ENCODE results near the gene KCNMA1.

Gene KCNMA1

DNA sequence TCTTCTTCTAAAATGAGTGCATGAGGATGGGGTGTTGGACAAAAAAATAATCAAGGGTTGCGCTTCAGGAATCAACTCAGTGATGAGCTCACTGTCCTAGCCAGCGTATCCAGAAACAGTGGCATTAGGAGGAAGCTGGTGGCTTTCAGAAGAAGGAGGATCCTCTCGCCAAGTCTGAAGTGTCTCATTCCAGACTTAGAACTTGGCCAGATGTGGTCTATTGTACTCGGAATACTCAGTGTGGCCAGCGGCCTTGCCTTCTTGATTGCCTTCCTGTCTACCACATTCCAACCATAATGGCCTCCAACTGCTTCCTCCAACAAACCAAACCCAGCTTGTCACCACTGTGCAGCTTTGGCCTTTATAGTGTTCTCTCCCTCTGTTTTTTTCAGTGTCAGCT is 732.4 kb downstream of the KCNMA1 start:
- Histone ChIP-seq H3K9me3 (ENCODE audit: low read length) (no peaks in the 10 kb centered on the region), H2AFZ (ENCODE audit: low read depth, low read length) (no peak overlapping the region), H3K4me3 (ENCODE audit: low read length) (no peak overlapping the region), H3K36me3 (ENCODE audit: insufficient read depth, low read length) (no peaks in the 10 kb centered on the region), H3K27me3 (ENCODE audit: insufficient read depth, low read length) (no peaks in the 10 kb centered on the region), H3K4me1 (ENCODE audit: insufficient read depth, low read length) (no peaks in the 10 kb centered on the region)

- H2AFZ ChIP-seq (ENCODE audit: low read depth, low read length) = no peak overlapping the region
- no peaks in the 10 kb centered on the region for H3K27me3 ChIP-seq (ENCODE audit: insufficient read depth, low read length)
- H3K4me3 ChIP-seq (ENCODE audit: low read length) = no peak overlapping the region
- H3K9me3 ChIP-seq (ENCODE audit: low read length) = no peaks in the 10 kb centered on the region
- H3K4me1 ChIP-seq (ENCODE audit: insufficient read depth, low read length) = no peaks in the 10 kb centered on the region
- H3K36me3 ChIP-seq (ENCODE audit: insufficient read depth, low read length) = no peaks in the 10 kb centered on the region
These were observed 734.1 kb downstream of the KCNMA1 start for GRCh38 chr10:76903387-76903945.

DNA sequence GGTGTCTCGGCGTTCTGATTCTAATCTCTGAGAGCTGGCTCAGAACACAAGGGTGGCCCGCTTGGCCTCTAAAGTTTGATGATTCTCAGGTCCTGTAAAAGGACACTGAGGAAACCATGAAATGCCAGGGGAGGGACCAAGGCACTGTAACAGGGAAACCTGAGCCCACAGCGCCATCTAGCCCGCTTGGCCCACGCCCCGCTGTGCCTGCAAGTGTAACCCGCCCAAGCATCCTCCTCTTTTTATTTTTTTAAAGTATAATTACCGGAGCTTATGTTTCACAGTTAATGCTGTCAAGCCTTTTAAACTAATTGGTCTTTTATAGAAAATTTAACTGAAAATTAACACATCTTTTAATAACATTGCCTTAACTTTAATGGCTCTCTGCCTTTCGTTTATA is 734.7 kb downstream of the KCNMA1 start:
- Histone ChIP-seq H3K4me1 (ENCODE audit: insufficient read depth, low read length) (no peaks in the 10 kb centered on the region), H3K9me3 (ENCODE audit: low read length) (no peaks in the 10 kb centered on the region), H2AFZ (ENCODE audit: low read depth, low read length) (no peak overlapping the region), H3K27me3 (ENCODE audit: insufficient read depth, low read length) (no peaks in the 10 kb centered on the region), H3K36me3 (ENCODE audit: insufficient read depth, low read length) (no peaks in the 10 kb centered on the region), H3K4me3 (ENCODE audit: low read length) (no peak overlapping the region)

DNA sequence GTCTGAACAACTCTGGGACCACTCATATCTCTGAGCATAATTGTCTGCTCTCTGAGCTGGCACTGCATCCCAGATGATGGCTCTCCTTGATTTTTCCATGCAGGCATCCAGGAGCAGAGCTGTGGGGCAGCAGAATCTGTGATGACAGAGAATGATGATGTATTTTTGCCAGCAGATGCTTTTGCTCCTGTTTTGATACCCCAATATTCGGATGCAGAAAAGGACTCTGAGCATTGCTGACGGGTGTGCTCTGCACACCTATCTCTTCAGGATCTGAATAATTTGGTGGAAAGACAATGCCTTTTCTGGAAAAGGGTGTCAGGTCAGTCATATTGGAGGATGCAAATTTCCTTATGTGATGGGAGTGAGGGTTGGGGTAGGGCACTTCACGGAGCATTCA is 735.9 kb downstream of the KCNMA1 start:
- no peak overlapping the region for H3K4me3 ChIP-seq (ENCODE audit: low read length)
- H3K27me3 ChIP-seq (ENCODE audit: insufficient read depth, low read length) = no peaks in the 10 kb centered on the region
- no peaks in the 10 kb centered on the region for H3K9me3 ChIP-seq (ENCODE audit: low read length)
- no peaks in the 10 kb centered on the region for H3K36me3 ChIP-seq (ENCODE audit: insufficient read depth, low read length)
- H3K4me1 ChIP-seq (ENCODE audit: insufficient read depth, low read length) = no peaks in the 10 kb centered on the region
- no peak overlapping the region for H2AFZ ChIP-seq (ENCODE audit: low read depth, low read length)

DNA sequence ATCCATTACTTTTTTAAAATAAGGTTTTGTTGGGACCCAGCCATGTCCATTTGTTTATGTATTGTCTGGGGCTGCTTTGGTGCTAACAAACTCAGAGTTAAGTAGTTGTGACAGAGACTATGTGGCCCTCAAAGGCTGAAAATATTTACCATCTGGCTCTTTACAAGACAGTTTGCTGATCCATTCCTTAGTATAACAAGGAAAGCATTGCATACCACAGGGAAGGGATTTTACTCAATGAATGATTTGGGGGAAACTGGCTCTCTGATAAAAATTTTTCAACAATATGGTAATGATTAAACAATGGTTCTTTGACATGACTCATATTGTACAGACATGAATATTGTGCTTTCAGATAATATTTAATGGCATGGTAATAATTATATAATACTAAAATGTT is 738.1 kb downstream of the KCNMA1 start:
- no peaks in the 10 kb centered on the region for H3K27me3 ChIP-seq (ENCODE audit: insufficient read depth, low read length)
- H3K36me3 ChIP-seq (ENCODE audit: insufficient read depth, low read length) = no peaks in the 10 kb centered on the region
- no peaks in the 10 kb centered on the region for H3K4me1 ChIP-seq (ENCODE audit: insufficient read depth, low read length)
- H3K9me3 ChIP-seq (ENCODE audit: low read length) = no peaks in the 10 kb centered on the region
- no peak overlapping the region for H2AFZ ChIP-seq (ENCODE audit: low read depth, low read length)
- H3K4me3 ChIP-seq (ENCODE audit: low read length) = no peak overlapping the region

- Histone ChIP-seq H3K4me1 (ENCODE audit: insufficient read depth, low read length) (no peaks in the 10 kb centered on the region), H3K4me3 (ENCODE audit: low read length) (no peak overlapping the region), H3K9me3 (ENCODE audit: low read length) (no peaks in the 10 kb centered on the region), H3K27me3 (ENCODE audit: insufficient read depth, low read length) (no peaks in the 10 kb centered on the region), H2AFZ (ENCODE audit: low read depth, low read length) (no peak overlapping the region), H3K36me3 (ENCODE audit: insufficient read depth, low read length) (no peaks in the 10 kb centered on the region)
These were observed 744.7 kb downstream of the KCNMA1 start for GRCh38 chr10:76892766-76893479.

- H3K9me3 ChIP-seq (ENCODE audit: low read length) = no peaks in the 10 kb centered on the region
- no peaks in the 10 kb centered on the region for H3K36me3 ChIP-seq (ENCODE audit: insufficient read depth, low read length)
- H2AFZ ChIP-seq (ENCODE audit: low read depth, low read length) = no peak overlapping the region
- H3K27me3 ChIP-seq (ENCODE audit: insufficient read depth, low read length) = no peaks in the 10 kb centered on the region
- H3K4me1 ChIP-seq (ENCODE audit: insufficient read depth, low read length) = no peaks in the 10 kb centered on the region
- H3K4me3 ChIP-seq (ENCODE audit: low read length) = no peak overlapping the region
These were observed 750.2 kb downstream of the KCNMA1 start for GRCh38 chr10:76887223-76888010.

- H3K36me3 ChIP-seq (ENCODE audit: insufficient read depth, low read length) = no peaks in the 10 kb centered on the region
- no peaks in the 10 kb centered on the region for H3K27me3 ChIP-seq (ENCODE audit: insufficient read depth, low read length)
- H3K4me1 ChIP-seq (ENCODE audit: insufficient read depth, low read length) = no peaks in the 10 kb centered on the region
- no peaks in the 10 kb centered on the region for H3K9me3 ChIP-seq (ENCODE audit: low read length)
- H2AFZ ChIP-seq (ENCODE audit: low read depth, low read length) = no peak overlapping the region
- H3K4me3 ChIP-seq (ENCODE audit: low read length) = no peak overlapping the region
These were observed 751.8 kb downstream of the KCNMA1 start for GRCh38 chr10:76885816-76886215.

- Histone ChIP-seq H3K4me1 (ENCODE audit: insufficient read depth, low read length) (no peaks in the 10 kb centered on the region), H3K4me3 (ENCODE audit: low read length) (no peak overlapping the region), H2AFZ (ENCODE audit: low read depth, low read length) (no peak overlapping the region), H3K9me3 (ENCODE audit: low read length) (no peaks in the 10 kb centered on the region), H3K36me3 (ENCODE audit: insufficient read depth, low read length) (no peaks in the 10 kb centered on the region), H3K27me3 (ENCODE audit: insufficient read depth, low read length) (no peaks in the 10 kb centered on the region)
These were observed 752.8 kb downstream of the KCNMA1 start for GRCh38 chr10:76884673-76885275.

DNA sequence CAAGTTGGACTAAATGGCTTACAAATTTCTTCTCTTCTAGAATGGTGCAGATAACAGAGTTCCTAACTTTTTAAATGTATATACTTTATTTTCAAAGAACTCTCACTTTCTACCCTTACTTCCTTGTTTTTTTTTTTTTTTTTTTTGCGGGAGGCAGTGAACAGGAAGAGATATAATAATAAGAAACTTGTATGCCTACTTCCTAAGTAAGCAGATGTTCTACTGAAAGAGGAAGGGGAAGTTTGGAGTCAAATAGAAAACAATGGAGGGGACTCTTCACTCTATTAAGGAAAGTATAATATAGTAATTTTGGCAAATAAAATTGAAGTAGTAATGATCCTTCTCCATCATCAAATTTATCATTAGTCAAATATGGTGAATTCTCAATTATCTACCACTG is 754.0 kb downstream of the KCNMA1 start:
- no peak overlapping the region for H3K4me3 ChIP-seq (ENCODE audit: low read length)
- no peaks in the 10 kb centered on the region for H3K9me3 ChIP-seq (ENCODE audit: low read length)
- H3K4me1 ChIP-seq (ENCODE audit: insufficient read depth, low read length) = no peaks in the 10 kb centered on the region
- H3K36me3 ChIP-seq (ENCODE audit: insufficient read depth, low read length) = no peaks in the 10 kb centered on the region
- no peak overlapping the region for H2AFZ ChIP-seq (ENCODE audit: low read depth, low read length)
- no peaks in the 10 kb centered on the region for H3K27me3 ChIP-seq (ENCODE audit: insufficient read depth, low read length)

- Histone ChIP-seq H3K27me3 (ENCODE audit: insufficient read depth, low read length) (no peaks in the 10 kb centered on the region), H3K9me3 (ENCODE audit: low read length) (no peaks in the 10 kb centered on the region), H3K36me3 (ENCODE audit: insufficient read depth, low read length) (no peaks in the 10 kb centered on the region), H2AFZ (ENCODE audit: low read depth, low read length) (no peak overlapping the region), H3K4me1 (ENCODE audit: insufficient read depth, low read length) (no peaks in the 10 kb centered on the region), H3K4me3 (ENCODE audit: low read length) (no peak overlapping the region)
These were observed 754.8 kb downstream of the KCNMA1 start for GRCh38 chr10:76882796-76883195.

- Histone ChIP-seq H2AFZ (ENCODE audit: low read depth, low read length) (no peak overlapping the region), H3K4me3 (ENCODE audit: low read length) (no peak overlapping the region), H3K4me1 (ENCODE audit: insufficient read depth, low read length) (no peaks in the 10 kb centered on the region), H3K9me3 (ENCODE audit: low read length) (no peaks in the 10 kb centered on the region), H3K27me3 (ENCODE audit: insufficient read depth, low read length) (no peaks in the 10 kb centered on the region), H3K36me3 (ENCODE audit: insufficient read depth, low read length) (no peaks in the 10 kb centered on the region)
These were observed 755.4 kb downstream of the KCNMA1 start for GRCh38 chr10:76882245-76882644.

GRCh38 chr10:76881477-76882220 is 756.0 kb downstream of the KCNMA1 start:
- Histone ChIP-seq H2AFZ (ENCODE audit: low read depth, low read length) (no peak overlapping the region), H3K36me3 (ENCODE audit: insufficient read depth, low read length) (no peaks in the 10 kb centered on the region), H3K4me1 (ENCODE audit: insufficient read depth, low read length) (no peaks in the 10 kb centered on the region), H3K27me3 (ENCODE audit: insufficient read depth, low read length) (no peaks in the 10 kb centered on the region), H3K9me3 (ENCODE audit: low read length) (no peaks in the 10 kb centered on the region), H3K4me3 (ENCODE audit: low read length) (no peak overlapping the region)
